HG03520 (cell line): ENCODE results near the gene SIGLEC1.

ENCODE experiments used
- ATAC-seq: cut with Tn5 transposase; IDR thresholded peaks from one replicate; pipeline ENCODE4 v1.9.1; 2021; ENCODE audit warnings: mild to moderate bottlenecking, moderate library complexity; ENCODE audit not compliant: unreplicated experiment

Gene SIGLEC1

DNA sequence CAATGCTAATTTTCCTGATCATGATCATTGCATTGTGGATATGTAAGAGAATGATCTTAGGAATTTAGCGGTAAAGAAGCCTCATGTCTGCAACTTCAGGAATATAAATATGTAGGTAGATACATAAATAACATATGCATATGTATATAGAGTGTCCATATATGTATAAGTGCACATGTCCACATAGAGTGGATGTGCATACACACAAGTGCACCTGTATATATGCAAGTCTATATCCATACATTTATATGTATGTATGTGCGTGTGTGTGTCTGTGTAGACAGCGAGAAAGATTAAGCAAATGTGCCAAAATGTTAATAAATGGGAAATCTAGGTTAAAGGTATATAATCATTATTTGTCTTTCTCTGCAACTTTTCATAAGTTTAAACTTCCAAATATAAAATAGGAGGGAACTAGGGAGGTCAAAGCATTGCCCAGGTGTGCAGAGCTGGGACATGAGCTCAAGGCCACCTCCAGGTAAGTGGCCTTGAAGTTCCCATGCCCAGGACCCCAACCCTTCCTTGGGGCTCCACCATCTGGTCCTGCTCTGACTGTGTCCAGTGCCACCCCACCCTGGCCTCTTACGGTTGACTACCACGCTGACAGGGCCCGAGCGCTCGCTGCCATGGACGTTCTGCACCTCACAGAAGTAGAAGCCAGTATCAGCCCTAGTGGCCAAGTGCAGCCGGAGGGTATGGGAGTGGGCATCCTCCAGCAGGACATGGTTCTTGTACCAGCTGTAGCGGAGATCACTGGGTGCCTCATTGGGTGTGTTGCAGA lies 9.6 kb downstream of the SIGLEC1 start:
- ATAC-seq, result no peak

DNA sequence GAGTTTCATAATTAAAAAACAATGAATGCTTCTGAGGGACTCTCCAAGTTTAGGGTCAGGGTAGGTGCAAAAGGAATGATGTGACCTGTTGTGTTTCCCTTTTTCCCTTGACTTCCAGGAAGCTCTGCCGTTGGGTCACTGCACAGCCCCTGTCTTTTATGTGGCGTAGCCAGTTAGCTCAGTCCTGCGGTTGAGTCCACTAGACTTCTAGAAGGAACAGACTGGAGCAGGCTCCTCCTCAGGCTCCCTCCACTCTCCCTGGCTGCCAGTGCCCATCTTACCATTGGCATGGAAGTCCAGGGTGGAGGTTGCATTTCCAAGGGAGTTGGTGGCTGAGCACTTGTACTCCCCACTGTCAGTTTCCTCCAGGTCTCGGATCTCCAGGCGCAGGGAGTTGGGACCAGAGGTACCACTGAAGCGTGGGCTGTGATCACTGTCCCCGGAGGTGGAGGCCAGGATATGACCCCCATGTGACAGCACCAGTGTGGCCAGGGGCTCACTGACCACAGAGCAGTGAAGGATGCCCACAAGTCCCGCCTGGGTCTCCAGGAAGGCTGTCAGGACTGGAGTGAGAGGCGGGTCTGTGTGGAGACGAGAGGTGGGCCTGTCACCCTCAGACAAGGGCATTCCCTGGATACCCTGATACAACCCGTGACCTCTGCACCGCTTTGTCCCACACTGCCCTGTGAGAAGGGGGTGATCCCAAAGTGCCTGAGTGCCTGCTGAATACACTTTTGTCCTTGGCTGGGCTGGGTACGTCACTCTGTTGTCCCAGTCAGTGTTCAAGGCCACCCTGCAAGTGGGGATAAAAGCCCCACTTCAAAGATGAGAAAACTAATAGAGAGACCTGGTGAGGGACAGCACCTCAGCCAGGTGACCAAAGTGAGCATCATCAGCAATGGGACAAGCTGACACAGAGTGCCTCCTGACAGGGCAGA lies 11.1 kb downstream of the SIGLEC1 start:
- ATAC-seq, result no peak

DNA sequence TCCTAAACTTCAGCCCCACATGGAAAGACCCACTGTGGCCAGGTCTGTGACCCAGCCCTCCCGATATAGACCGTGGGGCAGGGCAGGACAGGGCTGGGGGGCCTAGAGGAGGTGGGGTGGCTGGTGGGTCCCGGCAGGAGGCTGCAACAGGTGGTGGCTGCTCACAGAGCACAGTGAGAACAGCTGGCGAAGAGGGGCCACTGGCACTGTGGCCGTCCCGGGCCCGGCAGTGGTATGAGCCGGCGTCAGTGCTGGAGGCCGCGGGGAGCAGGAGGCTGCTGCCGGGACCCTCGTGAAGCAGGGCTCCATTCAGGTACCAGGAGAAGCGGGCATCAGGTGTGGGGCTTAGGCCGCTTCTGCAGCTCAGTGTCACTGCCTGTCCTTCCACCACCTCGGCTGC lies 13.4 kb downstream of the SIGLEC1 start:
- no peak for ATAC-seq

- ATAC-seq, result no peak
Observed at GRCh38 chr20:3698591-3699001, 13.8 kb downstream of the SIGLEC1 start.

DNA sequence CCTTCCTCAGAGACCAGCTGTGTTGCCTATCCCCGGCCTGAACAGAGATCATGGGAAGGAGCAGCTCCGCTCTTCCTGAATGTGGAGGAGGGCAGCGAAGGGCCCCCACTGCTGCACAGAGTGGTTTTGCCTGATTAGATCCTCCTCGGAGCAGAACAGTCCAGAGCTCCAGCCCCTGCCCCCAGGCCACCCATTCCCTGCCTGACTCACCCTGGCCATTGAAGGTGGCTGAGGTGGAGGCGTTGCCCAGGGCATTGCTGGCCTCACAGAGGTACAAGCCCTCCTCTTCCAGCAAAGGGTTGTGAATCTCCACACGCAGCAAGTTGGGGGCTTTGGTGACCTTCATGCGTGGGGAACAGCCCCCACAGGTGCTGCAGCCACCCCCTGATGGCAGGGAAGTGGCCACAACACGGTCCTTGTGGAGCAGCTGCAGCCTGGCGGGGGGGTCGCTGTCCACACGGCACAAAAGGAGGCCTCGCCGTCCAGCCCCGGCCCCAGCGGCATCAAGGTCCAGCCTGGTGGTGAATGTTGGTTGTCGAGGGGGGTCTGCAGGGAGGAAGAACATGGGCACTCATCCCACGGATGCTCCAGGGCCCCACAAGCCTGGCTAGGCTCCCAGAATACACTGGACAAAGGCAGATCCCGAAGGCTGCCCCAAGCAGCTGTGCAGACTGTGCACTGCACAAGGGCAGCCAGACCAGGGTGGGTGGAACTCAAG lies 14.7 kb downstream of the SIGLEC1 start:
- ATAC-seq, result no peak

- ATAC-seq, result no peak
Observed at GRCh38 chr20:3696745-3697587, 15.4 kb downstream of the SIGLEC1 start.

DNA sequence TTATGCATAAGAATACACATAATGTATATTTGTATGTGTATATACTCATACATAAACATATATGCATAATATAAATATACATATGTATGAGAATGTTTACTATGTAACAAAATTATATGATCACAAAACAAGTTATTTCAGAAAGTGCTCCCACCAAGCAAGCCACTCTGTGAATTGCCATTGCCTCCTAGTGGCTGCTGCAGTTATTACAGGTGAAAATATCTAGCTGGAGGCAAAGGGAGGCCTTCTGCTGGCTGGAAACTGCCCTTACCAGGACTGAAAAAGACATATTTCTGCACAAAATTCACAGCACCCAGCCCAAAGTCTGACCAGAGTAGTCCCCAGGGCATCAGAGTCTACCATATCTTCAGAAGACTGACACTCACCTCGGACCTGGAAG lies 16.2 kb downstream of the SIGLEC1 start:
- ATAC-seq, result no peak

GRCh38 chr20:3694864-3695263 lies 17.5 kb downstream of the SIGLEC1 start:
- ATAC-seq, result no peak

- no peak for ATAC-seq
Observed at GRCh38 chr20:3693376-3693775, 19.0 kb downstream of the SIGLEC1 start.

GRCh38 chr20:3692706-3693294 lies 19.6 kb downstream of the SIGLEC1 start:
- ATAC-seq, result no peak

DNA sequence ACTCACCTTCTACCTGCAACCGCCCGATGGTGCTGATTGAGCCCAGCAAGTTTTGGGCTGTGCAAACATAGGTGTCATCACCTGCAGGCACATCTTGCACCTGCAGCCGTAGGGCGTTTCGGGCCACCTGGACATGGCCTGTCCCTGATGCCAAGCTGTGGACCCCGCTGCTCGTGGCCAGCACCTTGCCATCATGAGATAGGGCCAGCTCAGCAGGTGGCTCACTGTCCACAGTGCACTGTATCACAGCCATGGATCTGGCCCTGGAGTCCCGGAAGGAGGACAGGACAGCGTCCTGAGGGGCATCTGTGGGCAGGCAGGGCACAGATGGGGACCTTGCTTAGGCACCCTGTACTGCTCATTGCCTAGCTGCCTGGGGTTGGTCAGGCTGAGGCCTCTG lies 20.5 kb downstream of the SIGLEC1 start:
- ATAC-seq, result no peak

DNA sequence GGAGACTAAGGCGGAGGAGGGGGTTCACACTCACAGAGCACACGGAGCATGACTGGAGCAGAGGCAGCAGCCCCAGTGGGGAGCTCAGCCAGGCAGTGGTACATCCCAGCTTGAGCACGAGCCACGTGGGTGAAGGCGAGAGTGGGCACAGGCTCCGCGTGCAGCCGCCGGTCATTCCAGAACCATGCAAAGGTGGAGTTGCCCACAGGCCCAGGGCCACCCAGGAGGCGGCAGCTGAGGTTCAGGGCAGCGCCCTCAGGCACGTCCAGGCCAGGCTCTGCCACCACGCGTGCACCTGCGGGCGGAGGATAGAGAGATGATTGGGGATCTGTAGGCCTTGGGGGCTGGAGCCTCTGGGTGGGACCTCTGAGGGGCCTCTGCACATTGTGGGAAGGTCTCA lies 21.1 kb downstream of the SIGLEC1 start:
- no peak for ATAC-seq

DNA sequence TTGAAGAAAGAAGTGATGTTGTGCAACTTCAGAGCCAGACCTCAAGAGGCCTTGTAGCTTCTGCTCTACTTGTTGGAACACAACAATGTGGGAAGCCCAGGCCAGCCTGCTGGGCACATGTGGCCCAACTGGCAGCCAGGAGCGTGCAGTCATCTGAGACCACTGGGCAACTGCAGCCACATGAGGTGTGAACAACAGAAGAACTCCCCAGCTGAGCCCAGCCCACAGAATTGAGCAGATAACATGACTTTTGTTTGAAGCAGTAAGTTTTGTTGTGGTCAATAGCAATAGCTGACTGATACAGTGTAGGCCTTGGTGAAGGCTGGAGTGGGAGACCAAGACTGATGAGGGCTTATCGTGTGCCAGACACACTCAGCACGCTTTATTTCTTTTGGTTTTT lies 22.0 kb downstream of the SIGLEC1 start:
- ATAC-seq, result no peak

- no peak for ATAC-seq
Observed at GRCh38 chr20:3689978-3690377, 22.4 kb downstream of the SIGLEC1 start.

GRCh38 chr20:3687655-3688054 lies 24.7 kb downstream of the SIGLEC1 start:
- no peak for ATAC-seq

DNA sequence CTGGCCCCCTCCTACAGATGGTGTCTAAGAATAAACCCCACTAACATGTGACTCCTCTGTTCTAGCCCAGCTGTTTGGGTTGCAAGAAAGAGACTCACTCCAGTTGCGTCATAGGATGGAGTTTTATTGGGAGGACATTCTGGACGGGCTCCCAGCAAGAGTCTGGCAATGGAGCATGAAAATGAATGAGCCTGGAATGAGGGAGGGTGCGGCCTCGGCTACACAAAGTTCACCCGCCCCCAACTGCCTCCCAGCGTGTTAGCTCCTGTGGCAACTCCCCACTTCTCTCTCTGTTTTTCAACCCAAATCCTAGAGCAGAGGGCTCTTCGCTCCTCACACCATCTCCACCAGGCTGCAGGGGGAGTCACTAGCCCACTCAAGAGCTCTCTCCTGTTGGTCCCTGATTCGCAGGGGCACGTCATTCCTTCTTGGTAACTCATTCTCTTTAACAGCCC lies 25.5 kb downstream of the SIGLEC1 start:
- no peak for ATAC-seq

- ATAC-seq, result no peak
Observed at GRCh38 chr20:3686421-3686820, 26.0 kb downstream of the SIGLEC1 start.

DNA sequence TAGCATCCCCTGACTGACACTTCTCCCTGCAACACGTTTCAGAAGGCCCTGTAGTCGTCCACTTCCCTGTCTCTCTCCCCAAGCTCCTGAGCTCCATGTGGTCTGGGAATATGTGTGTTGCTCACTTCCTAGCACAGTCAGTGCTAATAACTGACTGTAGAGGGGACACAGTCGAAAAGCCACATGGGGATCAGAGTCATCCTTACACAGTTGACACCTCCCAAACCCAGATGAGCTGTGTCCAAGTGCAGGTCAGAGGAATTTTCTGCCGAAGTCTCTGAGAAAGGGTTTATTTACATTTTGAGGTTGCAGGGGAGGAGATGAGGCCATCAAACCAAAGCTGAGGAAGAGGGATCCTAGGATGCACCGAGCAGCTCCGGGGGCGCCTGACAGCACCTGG lies 27.1 kb downstream of the SIGLEC1 start:
- ATAC-seq, result no peak

- ATAC-seq, result no peak
Observed at GRCh38 chr20:3681931-3682781, 30.2 kb downstream of the SIGLEC1 start, which contains the start of gene ADAM33. ADAM33 (minus strand) TSS chr20:3682010; CDS start chr20:3682004, 6 bp downstream.
